Measurements from ENCODE around the gene ZNF608.

Gene ZNF608, protein sequence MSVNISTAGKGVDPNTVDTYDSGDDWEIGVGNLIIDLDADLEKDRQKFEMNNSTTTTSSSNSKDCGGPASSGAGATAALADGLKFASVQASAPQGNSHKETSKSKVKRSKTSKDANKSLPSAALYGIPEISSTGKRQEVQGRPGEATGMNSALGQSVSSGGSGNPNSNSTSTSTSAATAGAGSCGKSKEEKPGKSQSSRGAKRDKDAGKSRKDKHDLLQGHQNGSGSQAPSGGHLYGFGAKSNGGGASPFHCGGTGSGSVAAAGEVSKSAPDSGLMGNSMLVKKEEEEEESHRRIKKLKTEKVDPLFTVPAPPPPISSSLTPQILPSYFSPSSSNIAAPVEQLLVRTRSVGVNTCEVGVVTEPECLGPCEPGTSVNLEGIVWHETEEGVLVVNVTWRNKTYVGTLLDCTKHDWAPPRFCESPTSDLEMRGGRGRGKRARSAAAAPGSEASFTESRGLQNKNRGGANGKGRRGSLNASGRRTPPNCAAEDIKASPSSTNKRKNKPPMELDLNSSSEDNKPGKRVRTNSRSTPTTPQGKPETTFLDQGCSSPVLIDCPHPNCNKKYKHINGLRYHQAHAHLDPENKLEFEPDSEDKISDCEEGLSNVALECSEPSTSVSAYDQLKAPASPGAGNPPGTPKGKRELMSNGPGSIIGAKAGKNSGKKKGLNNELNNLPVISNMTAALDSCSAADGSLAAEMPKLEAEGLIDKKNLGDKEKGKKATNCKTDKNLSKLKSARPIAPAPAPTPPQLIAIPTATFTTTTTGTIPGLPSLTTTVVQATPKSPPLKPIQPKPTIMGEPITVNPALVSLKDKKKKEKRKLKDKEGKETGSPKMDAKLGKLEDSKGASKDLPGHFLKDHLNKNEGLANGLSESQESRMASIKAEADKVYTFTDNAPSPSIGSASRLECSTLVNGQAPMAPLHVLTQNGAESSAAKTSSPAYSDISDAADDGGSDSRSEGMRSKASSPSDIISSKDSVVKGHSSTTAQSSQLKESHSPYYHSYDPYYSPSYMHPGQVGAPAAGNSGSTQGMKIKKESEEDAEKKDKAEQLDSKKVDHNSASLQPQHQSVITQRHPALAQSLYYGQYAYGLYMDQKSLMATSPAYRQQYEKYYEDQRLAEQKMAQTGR (N-terminal part only)

GRCh38 chr5:124745928-124746915 is at the start of gene ZNF608:
TSS of gene ZNF608 (minus strand) at chr5:124746639. CDS start at chr5:124744989, 1,650 bp downstream.
- DNase-seq (ENCODE audit: low spot score), result no peak

GRCh38 chr5:124795829-124796228 is 49.4 kb upstream of the ZNF608 start:
- DNase-seq (ENCODE audit: low spot score), result no peak

DNA sequence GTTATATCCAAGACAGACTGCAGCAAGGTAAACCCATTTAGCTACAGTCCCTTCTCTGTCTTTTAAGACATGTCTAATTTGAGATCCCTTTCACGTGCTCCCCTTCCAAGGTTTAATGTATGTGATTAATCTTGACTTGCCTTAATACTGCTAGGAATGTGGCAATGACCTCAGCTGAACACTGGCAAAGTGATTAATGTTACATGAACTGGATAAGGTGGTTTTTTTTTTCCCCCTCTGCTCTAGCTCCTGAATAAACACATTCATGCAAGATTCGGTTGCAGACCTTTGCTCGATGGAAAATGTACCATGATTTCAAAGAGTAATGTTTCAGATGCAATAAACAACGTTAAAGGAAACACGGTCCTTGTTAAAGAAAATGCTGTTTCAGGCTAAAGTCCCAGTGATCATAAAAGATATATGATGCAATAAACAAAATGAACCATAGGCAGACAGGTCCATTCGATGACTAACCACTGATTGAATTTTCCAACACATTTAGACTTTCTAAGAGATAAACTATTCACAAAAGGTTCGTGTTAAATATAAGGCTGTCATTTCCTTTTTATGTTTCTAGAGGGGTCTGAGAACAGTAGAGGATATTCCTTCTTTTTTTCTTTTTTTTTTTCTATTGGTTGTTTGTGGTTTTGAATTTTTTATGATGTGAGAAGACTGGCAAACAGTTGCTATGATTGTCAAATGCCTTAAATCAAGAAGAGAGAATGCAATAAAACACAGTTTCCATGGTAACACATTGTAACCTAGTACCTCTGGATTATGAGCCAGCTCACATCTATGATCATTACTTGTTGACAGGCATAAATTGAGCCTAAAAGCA is 44.7 kb upstream of the ZNF608 start:
- no peak for DNase-seq (ENCODE audit: low spot score)

DNA sequence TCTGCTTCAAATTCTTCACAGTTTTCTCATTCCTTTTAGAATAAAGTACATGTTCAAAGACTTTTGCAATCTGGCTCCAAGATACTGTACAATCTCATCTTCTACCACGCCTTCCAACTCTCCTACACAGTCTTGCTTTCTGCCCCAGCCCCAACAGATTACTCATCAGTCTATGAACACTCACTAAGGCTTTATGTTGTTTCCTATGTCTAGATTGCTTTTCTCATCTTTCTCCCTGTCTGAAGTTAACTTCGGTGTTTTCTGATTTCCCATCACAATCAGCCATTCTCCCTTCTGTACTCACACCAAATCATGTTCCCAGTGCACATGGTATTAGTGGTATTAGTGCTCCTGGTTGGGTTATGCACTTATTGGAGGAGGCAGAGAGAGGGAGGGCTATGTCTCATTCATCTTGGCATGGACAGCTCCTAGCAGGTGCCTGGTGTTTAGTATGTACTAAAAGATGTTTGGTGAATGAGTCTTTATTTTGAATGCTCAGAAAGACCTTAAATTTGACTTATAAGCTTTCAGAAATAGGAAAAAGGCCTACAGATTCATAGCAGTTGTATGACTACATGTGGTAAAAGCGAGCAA is 44.0 kb upstream of the ZNF608 start:
- DNase-seq (ENCODE audit: low spot score), result no peak

DNA sequence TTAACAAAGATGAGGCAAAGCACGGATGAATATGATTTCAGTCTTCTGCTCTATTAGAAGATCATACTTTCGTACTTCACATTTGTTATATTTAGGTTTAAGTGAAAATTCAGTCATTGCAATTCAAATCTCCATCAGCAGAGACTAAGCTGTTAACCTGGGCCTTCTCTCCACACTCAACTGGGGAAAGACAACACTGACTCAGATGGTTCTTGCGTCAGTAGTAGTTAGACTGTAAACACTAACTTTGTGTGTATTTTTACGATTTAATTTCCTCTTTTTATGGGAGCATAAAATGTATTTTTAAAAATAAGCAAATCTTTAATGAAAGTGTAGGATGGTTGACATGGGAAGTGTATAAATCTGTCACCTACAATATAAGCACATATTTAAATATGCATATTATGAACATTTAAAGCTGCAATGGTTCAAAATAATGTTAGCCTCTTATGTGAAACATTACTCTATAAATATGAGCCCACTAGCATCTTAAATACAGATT is 42.7 kb upstream of the ZNF608 start:
- DNase-seq (ENCODE audit: low spot score), result peak; percentile 59

DNA sequence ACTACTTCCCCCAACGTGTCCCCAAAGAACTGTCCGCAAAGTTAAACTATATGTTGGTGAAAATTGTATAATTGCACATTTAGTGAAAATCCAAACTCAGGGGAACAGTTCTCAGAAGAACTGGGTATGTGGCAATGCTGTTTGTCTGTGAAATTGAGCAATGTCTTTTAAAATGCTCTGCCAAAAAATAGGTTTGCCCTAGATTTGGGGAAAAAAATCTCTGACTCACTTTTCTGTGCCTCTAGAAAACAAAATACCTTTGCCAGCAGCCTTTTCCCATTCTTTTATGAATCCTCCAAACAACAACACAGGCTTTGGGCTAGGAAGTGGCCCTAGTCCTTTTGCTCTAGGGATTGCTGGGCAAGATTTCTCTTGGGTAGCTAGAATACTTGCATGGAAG is 37.4 kb upstream of the ZNF608 start:
- no peak for DNase-seq (ENCODE audit: low spot score)

DNA sequence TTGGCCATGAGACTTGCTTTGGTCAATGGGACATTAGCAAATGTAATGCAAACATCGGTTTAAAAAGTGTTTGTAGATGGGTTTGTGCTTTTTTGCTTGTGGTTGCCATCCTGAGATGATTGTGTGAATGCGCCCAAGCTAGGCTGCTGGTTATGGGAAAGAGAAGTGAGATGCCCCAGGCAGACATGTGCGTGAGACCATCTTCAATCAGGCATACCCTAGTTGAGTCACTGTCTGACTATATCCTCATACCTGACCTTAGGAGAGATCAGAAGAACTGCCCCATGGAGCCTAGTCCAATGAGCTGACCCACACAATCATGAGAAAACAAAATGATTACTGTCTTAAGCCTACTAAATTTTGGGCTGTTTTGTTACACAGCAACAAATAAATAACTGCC is 36.8 kb upstream of the ZNF608 start:
- no peak for DNase-seq (ENCODE audit: low spot score)

DNA sequence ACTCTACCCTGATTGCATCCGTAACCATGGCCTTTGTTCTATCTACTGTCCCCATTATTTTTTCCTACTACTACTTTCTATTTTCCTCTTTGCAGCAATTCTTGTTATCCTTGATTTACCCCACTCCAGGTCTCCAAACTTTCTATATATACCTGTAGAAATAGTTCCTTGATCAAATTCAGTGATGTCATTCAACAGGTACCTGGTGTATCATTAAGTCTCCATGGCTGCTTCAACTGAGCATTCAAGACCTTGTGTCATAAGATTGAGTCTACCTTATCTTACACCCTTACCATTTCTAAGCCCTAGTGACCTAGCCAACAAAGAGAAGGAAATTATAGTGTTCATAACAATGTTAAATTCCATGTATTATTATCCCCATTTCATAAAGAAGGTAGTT is 35.8 kb upstream of the ZNF608 start:
- no peak for DNase-seq (ENCODE audit: low spot score)

DNA sequence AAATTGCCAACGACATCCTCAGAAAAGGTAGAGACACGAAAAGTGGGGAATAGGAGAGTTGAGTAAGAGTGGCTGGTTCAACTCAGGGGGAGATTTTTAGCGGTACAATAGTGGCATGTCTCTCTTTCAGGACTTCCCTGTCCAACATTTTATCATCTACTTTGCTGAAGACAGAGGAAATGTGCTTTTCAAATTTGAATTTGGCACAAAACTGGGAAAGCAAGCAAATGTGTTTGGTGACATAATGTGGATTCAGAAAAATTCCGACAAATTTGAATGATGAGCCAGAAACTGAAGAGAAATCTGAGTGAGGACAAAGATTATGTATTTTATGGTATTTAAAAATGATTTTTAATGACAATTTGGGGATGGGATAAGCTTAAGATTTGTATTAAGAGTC is 33.6 kb upstream of the ZNF608 start:
- DNase-seq (ENCODE audit: low spot score), result no peak

GRCh38 chr5:124773315-124774311 is 27.2 kb upstream of the ZNF608 start:
- DNase-seq (ENCODE audit: low spot score), result no peak

DNA sequence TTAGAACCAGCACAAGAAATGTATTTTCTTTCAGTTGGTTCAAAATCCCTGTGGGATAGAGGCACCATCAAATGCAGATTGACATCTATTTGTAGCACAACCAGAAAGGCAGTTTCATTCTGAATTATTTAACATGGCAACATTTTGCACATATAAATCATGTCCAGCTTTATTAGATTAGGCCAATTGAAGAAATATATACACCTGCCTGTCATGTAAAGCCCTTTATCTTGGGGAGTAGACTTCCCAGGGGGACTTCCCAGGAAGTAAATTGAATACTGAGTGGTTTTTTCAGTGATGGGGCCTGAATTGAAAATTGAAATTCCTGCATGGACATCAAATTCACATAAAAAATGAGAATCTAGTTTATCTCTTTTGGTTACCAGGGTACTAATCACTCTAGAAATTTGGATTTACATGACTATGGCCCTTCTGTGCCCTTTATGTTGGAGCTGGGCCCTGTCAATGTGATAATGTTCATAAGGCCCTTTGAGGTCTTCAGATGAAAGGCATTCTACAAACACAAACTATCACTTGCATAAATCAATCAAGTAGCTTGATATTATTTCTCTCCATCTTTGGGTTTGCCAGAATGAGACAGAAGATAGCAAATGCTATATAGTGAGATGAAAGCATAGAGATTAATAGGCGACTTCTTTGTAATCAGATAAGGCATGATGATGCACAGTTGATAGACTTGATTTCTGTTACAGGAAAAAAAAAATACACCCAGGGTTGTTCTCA is 26.2 kb upstream of the ZNF608 start:
- DNase-seq (ENCODE audit: low spot score), result no peak

DNA sequence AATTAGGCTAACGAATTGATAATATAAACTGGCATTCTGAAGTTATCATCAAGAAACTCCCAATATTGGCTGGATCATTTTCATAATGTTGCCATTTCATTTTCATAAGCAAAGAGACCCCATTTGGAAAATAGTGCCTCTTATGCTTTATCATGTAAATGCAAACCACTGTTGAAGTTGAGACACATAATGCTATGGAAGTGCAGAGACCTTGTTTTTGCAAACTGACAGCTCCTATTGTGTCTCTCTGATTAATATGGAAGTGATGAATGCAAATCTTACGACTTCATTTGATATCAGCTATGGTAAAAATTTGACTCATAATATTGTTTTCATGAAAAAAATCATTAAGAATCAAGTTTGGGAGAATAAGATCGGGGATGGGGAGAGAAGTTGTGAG is 25.3 kb upstream of the ZNF608 start:
- DNase-seq (ENCODE audit: low spot score), result no peak

- DNase-seq (ENCODE audit: low spot score), result no peak
These were observed 18.7 kb upstream of the ZNF608 start for GRCh38 chr5:124764992-124765611.

GRCh38 chr5:124764585-124764984 is 18.1 kb upstream of the ZNF608 start:
- DNase-seq (ENCODE audit: low spot score), result no peak

DNA sequence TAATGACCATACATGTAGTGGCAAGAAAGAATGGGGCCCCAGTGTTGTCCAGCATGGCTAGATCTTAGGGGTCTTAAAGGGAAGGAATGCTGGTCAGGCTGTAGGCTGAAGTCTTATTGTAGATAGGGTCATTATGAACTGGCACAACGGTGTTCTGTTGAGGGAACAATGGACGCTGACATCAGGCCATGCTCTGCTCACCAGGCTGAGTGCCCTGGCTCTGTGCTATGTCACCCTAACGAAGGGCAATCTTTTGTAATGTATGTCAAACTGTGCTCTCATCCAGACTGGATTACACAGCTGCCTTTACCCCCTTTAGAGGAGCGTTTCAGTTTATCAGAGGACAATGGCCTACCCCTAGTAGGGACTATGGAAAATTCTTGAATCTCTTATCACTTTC is 14.6 kb upstream of the ZNF608 start:
- no peak for DNase-seq (ENCODE audit: low spot score)

DNA sequence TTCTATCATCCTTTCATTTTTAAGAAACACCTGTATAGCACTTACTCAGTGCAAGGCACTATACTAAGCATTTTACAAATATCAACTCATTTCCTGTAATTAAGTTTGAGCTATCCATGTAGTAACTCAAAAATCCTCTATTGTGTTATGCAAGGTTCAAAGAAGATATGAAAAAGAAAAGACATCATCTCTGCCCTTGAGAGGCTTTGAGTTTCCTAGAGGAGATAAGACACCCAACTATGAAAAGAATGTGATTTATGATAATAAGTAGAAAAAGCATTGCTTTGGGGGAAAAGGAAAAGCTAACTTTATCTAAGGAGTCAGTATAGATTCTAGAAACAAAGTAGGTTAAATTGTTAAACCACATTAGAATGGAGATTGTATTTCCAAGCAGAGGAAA is 14.2 kb upstream of the ZNF608 start:
- no peak for DNase-seq (ENCODE audit: low spot score)

- no peak for DNase-seq (ENCODE audit: low spot score)
These were observed 9.1 kb upstream of the ZNF608 start for GRCh38 chr5:124755565-124755964.
